H1 (cell line): ENCODE results near the gene NDUFA1. TPM values are rescaled to one million over a fixed set of nuclear protein-coding genes. Genes with fewer than 3 reads are reported as not detected.
A peak's percentile ranks its signal among the peaks of the same experiment; 100 is the strongest.

ENCODE experiments used
- BCL11A ChIP-seq, 2 experiments: IDR thresholded peaks; one replicate each; pipeline ENCODE4 v1.6.1; 2011; ENCODE audit warnings: low read depth in 2 of 2, low read length in 2 of 2, mild to moderate bottlenecking in 2 of 2
- BRCA1 ChIP-seq: IDR thresholded peaks from 2 replicates; pipeline ENCODE4 v1.6.1; 2012; ENCODE audit warnings: low read depth, low read length, improper control_type of control experiment
- EZH2 ChIP-seq: fragments of 200-600 bp; sonication (generic); IDR thresholded peaks from 2 replicates; pipeline ENCODE4 v1.7.1; 2012; ENCODE audit warnings: low read depth, mild to moderate bottlenecking, moderate library complexity, low read length, inconsistent platforms; ENCODE audit not compliant: severe bottlenecking
- GABPA ChIP-seq: IDR thresholded peaks from 2 replicates; pipeline ENCODE4 v1.6.1; 2011; ENCODE audit warnings: mild to moderate bottlenecking, low read length, moderate library complexity, borderline replicate concordance; ENCODE audit not compliant: insufficient read depth
- HDAC2 ChIP-seq, 2 experiments: fragments of 300-600 bp in 1 of 2; sonication (generic) in 1 of 2; IDR thresholded peaks; 2 replicates each; pipeline ENCODE4 v1.6.1; 2011 to 2012; ENCODE audit warnings: low read depth in 2 of 2, low read length in 2 of 2, mild to moderate bottlenecking in 2 of 2, moderate library complexity in 2 of 2, borderline replicate concordance in 1 of 2, inconsistent platforms in 1 of 2
- JUN ChIP-seq: IDR thresholded peaks from 2 replicates; pipeline ENCODE4 v1.6.1; 2011; ENCODE audit warnings: low read depth, mild to moderate bottlenecking, improper control_type of control experiment, low read length
- JUND ChIP-seq: IDR thresholded peaks from 2 replicates; pipeline ENCODE4 v1.6.1; 2011; ENCODE audit warnings: mild to moderate bottlenecking, improper control_type of control experiment, low read length
- KDM4A ChIP-seq: IDR thresholded peaks from one replicate; pipeline ENCODE4 v1.7.1; 2012; ENCODE audit warnings: low read depth, mild to moderate bottlenecking, moderate library complexity, low read length, inconsistent platforms; ENCODE audit not compliant: severe bottlenecking
- MAFK ChIP-seq: IDR thresholded peaks from 2 replicates; pipeline ENCODE4 v1.6.1; 2012; ENCODE audit warnings: low read depth, mild to moderate bottlenecking, improper control_type of control experiment, low read length
- NANOG ChIP-seq: IDR thresholded peaks from 2 replicates; pipeline ENCODE4 v1.6.1; 2011; ENCODE audit warnings: low read length, low read depth, mild to moderate bottlenecking, inconsistent platforms; ENCODE audit not compliant: insufficient read depth, poor library complexity, severe bottlenecking
- POLR2AphosphoS5 ChIP-seq: IDR thresholded peaks from 2 replicates; pipeline ENCODE4 v1.6.1; 2011; ENCODE audit warnings: low read depth, low read length
- RAD21 ChIP-seq, 2 experiments: IDR thresholded peaks in 1 of 2; conservative IDR thresholded peaks in 1 of 2; 2 replicates each; pipeline ENCODE4 v1.6.1; 2011; ENCODE audit warnings: low read depth in 2 of 2, low read length in 2 of 2, improper control_type of control experiment in 1 of 2, inconsistent platforms in 1 of 2, mild to moderate bottlenecking in 1 of 2, moderate library complexity in 1 of 2
- RFX5 ChIP-seq: IDR thresholded peaks from 2 replicates; pipeline ENCODE4 v1.6.1; 2011; ENCODE audit warnings: low read depth, low read length, improper control_type of control experiment, borderline replicate concordance
- SAP30 ChIP-seq: fragments of 300-600 bp; sonication (generic); IDR thresholded peaks from 2 replicates; pipeline ENCODE4 v1.7.1; 2012; ENCODE audit warnings: low read length, moderate library complexity, mild to moderate bottlenecking, inconsistent platforms; ENCODE audit not compliant: insufficient read depth, insufficient replicate concordance
- SIN3A ChIP-seq, 2 experiments: IDR thresholded peaks in 1 of 2; conservative IDR thresholded peaks in 1 of 2; 2 replicates each; pipeline ENCODE4 v1.6.1; 2011 to 2012; ENCODE audit warnings: low read length in 2 of 2, improper control_type of control experiment in 1 of 2, low read depth in 1 of 2, mild to moderate bottlenecking in 1 of 2
- SRF ChIP-seq: IDR thresholded peaks from 2 replicates; pipeline ENCODE4 v1.6.1; 2011; ENCODE audit warnings: mild to moderate bottlenecking, low read depth, low read length, moderate library complexity
- SUZ12 ChIP-seq: fragments of 200-600 bp; sonication (generic); IDR thresholded peaks from 2 replicates; pipeline ENCODE4 v1.6.1; 2012; ENCODE audit warnings: mild to moderate bottlenecking, inconsistent platforms, low read length, moderate library complexity, mixed read lengths
- USF2 ChIP-seq: IDR thresholded peaks from 2 replicates; pipeline ENCODE4 v1.6.1; 2011; ENCODE audit warnings: low read length, improper control_type of control experiment
- ZNF274 ChIP-seq: IDR thresholded peaks from 2 replicates; pipeline ENCODE4 v1.7.0; 2012; ENCODE audit warnings: low read length, borderline replicate concordance; ENCODE audit errors: extremely low read depth
- polyA plus RNA-seq, 7 experiments: library from polyadenylated mRNA; depleted of rRNA in 3 of 7; stranded (reverse) in 5 of 7; unstranded in 2 of 7; fragments of >200 nt in 5 of 7; fragments of 200-250 nt in 2 of 7; gene quantifications; 1 replicate in 5 of 7; 2 replicates in 1 of 7; 4 replicates in 1 of 7; pipeline versions ENCODE4 v1.2.1 to v1.2.3, GENCODE V29; 2011 to 2013; ENCODE audit warnings: missing spikeins in 2 of 7, mixed read lengths in 2 of 7
- total RNA-seq: library from RNA; stranded (reverse); fragmentation: NEBNext Ultra II Directional; extraction: Animal tissue kit (Norgen Biotek cat#: 25700); gene quantifications from 2 replicates; pipeline ENCODE4 v1.2.1, GENCODE V29; 2021
- TF ChIP-seq, protein P1 (sequence below): IDR thresholded peaks from 2 replicates; pipeline ENCODE4 v1.6.1; 2012; ENCODE audit warnings: inconsistent platforms

NDUFA1 gene
- total and polyA plus RNA-seq, 2 of the 8 experiments (the other 6 are each of a cell fraction or from before 2014, with no cell fraction given) = 65.6 to 69.7 TPM

- TF ChIP-seq HDAC2 (IDR thresholded peaks at IDR 0.05; ENCODE audit: borderline replicate concordance in 1 of 2, low read depth in 2 of 2, low read length in 2 of 2) (no peak), EZH2 (no peak), RFX5 (no peak), RAD21 (IDR thresholded peaks at IDR 0.05 in 1 of 2, conservative IDR thresholded peaks at IDR 0.05 in 1 of 2; ENCODE audit: low read depth in 2 of 2, low read length in 2 of 2) (no peak), MAFK (no peak), USF2 (no peak), NANOG (no peak), JUN (no peak), POLR2AphosphoS5 (peak; percentile 87), SAP30 (peak; percentile 14), SUZ12 (no peak), JUND (no peak), KDM4A (no peak), GABPA (no peak), SIN3A (conservative IDR thresholded peaks at IDR 0.05 in 1 of 2, IDR thresholded peaks at IDR 0.05 in 1 of 2; ENCODE audit: low read depth in 1 of 2, low read length in 2 of 2) (no peak; a peak in 1 of 4 replicates), SRF (no peak), ZNF274 (no peak), BCL11A (IDR thresholded peaks at IDR 0.05; ENCODE audit: low read depth in 2 of 2, low read length in 2 of 2) (no peak), BRCA1 (peak; percentile 70)
- TF ChIP-seq, protein P1, sequence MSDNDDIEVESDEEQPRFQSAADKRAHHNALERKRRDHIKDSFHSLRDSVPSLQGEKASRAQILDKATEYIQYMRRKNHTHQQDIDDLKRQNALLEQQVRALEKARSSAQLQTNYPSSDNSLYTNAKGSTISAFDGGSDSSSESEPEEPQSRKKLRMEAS = no peak
These were observed 19.0 kb upstream of the NDUFA1 start, which contains the start of gene UPF3B (continued) for GRCh38 chrX:119852382-119853353.
